GM12872 (cell line): Measurements from ENCODE around the gene PLEK.

Experiments used
- TF ChIP-seq, protein P1 (sequence below): IDR thresholded peaks from 3 replicates; pipeline ENCODE4 v1.5.1; 2011; ENCODE audit warnings: low read depth, mild to moderate bottlenecking, low read length, moderate library complexity; ENCODE audit not compliant: insufficient read depth

Gene PLEK

GRCh38 chr2:68377137-68377780 is 12.2 kb downstream of the PLEK start:
- TF ChIP-seq, protein P1, sequence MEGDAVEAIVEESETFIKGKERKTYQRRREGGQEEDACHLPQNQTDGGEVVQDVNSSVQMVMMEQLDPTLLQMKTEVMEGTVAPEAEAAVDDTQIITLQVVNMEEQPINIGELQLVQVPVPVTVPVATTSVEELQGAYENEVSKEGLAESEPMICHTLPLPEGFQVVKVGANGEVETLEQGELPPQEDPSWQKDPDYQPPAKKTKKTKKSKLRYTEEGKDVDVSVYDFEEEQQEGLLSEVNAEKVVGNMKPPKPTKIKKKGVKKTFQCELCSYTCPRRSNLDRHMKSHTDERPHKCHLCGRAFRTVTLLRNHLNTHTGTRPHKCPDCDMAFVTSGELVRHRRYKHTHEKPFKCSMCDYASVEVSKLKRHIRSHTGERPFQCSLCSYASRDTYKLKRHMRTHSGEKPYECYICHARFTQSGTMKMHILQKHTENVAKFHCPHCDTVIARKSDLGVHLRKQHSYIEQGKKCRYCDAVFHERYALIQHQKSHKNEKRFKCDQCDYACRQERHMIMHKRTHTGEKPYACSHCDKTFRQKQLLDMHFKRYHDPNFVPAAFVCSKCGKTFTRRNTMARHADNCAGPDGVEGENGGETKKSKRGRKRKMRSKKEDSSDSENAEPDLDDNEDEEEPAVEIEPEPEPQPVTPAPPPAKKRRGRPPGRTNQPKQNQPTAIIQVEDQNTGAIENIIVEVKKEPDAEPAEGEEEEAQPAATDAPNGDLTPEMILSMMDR: no peak

- TF ChIP-seq, protein P1: no peak
Observed at GRCh38 chr2:68379184-68379708, 14.2 kb downstream of the PLEK start.

DNA sequence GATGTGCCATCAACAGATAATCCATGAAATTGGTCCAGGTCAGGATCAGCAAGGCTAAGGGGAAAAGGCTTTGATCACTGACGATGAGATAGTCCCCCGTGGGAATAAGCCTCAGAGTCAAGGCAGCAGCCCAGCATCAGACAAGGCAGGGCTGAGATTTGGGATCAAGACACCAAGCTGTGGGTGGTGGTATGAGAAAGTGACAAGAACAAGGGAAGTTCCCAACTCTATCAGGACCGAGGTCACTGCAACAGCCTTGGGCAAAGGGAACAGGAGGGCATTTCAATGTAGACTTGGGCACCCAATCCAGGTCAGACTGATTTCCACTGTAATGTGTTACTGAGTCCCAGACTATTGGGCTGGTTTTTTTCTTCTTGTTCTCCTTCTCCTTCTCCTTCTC is 18.7 kb downstream of the PLEK start:
- TF ChIP-seq, protein P1: no peak

DNA sequence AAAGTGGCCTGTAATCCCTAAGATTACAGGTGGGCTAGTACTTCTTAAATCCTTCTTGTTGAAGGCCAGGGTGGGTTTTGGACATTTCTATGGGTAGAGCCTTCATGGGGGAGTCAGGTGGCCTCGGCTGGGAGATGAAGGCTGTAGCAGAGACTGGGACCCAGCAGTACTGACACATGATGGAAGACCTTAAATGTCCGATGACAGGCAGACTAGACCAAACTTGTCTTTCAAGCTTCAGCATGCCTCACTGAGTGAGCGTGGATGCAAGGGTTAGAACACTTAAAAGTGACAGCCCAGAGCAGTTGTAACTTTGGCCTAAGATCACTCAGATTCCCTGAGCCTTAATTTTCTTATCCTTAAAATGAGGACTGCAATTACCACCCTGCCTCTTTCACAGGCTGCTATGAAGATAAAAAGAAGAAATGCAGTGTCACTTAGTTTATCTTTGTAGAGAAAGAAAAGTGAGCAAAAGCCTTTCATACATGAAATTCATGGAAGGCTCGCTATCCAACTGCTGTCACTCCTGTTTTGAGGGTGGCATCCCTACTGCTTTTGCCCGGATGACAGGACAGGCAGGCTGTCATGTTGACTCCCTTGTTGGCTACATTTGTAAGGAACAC is 19.5 kb downstream of the PLEK start:
- TF ChIP-seq, protein P1: no peak

GRCh38 chr2:68385220-68385906 is 20.3 kb downstream of the PLEK start:
- TF ChIP-seq, protein P1: no peak

DNA sequence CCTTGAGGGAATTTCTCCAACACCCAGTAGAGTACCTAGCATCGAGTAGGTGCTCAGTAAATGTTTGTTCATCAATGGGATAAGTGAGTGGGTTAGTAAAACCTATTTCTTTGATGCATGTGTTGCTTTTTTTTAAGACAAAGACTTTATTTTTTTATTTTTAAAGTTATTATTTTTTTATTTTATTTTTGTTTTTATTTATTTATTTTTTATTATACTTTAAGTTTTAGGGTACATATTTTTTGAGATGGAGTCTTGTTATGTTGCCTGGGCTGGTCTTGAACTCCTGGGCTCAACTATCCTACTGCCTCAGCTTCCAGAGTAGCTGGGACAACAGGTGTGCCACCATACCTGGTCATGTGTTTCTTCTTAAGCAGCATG is 20.8 kb downstream of the PLEK start:
- TF ChIP-seq, protein P1: no peak

GRCh38 chr2:68386365-68386764 is 21.3 kb downstream of the PLEK start:
- TF ChIP-seq, protein P1: no peak
